AG04450 (cell line): ENCODE data around the gene SYNE2. TPM values are rescaled to one million over a fixed set of nuclear protein-coding genes. Genes with fewer than 3 reads are reported as not detected.

ENCODE experiments used
- CTCF ChIA-PET: fragments of 300-600, 350-600 bp; formaldehyde crosslinking; extraction: SDS; loops from one replicate; lab custom pipeline; 2022; ENCODE audit warnings: antibody characterized with exemption, inconsistent platforms; lab: Charles Lee
- POLR2A ChIA-PET: fragments of 350-600 bp; formaldehyde crosslinking; extraction: SDS; loops from one replicate; lab custom pipeline; 2021; ENCODE audit warnings: antibody characterized with exemption, inconsistent platforms; lab: Yijun Ruan, JAX
- DNase-seq: peaks from one replicate; pipeline ENCODE4 v3.0.0-alpha.2; 2011; ENCODE audit warnings: low read depth, low spot score
- H3K27ac ChIP-seq: one replicate; pipeline ENCODE4 v1.5.1; 2012; ENCODE audit warnings: low read depth, low read length, control low read depth
- H3K27me3 ChIP-seq: one replicate; pipeline ENCODE4 v1.6.0; 2012; ENCODE audit warnings: low read length; ENCODE audit not compliant: control insufficient read depth, insufficient read depth
- H3K4me3 ChIP-seq: 2 replicates; pipeline ENCODE4 v1.5.1; 2011; ENCODE audit warnings: mild to moderate bottlenecking, low read depth, low read length, control low read depth
- H3K9me3 ChIP-seq: 2 replicates; pipeline ENCODE4 v1.5.1; 2012; ENCODE audit warnings: low read length; ENCODE audit not compliant: control insufficient read depth, insufficient read depth
- polyA plus RNA-seq: library from polyadenylated mRNA; depleted of rRNA; stranded (reverse); fragments of >200 nt; gene quantifications from 2 replicates; pipeline ENCODE4 v1.2.3, GENCODE V29; 2011
- TF ChIP-seq, protein P1 (sequence below): IDR thresholded peaks from 2 replicates; pipeline ENCODE4 v1.5.1; 2011; ENCODE audit warnings: low read depth, low read length, control low read depth, inconsistent platforms

SYNE2 gene
- polyA plus RNA-seq, 1 experiment: 6.1 TPM

DNA sequence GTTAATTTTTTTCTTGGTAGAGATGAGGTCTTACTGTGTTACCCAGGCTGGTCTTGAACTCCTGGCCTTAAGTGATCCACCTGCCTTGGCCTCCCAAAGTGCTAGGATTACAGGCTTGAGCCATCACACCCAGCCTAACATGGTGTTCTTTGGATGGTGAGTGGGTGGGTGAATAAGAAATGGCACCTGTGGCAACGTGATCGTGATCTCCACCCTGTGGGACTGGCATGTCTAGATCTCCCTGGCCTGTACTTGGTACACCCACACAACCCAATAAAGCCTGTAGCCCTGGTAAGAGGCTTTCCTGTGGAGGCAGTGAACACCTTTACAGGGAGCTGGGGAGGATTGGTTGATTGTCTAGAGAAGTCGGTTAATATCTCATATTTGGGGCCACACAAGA is 25.2 kb downstream of the SYNE2 start:
- Histone ChIP-seq H3K27me3 (no peaks in the 10 kb centered on the region), H3K9me3 (no peaks in the 10 kb centered on the region), H3K27ac (no peak overlapping the region), H3K4me3 (no peak overlapping the region)
- ChIA-PET CTCF (no interaction called here), POLR2A (no interaction called here)
- DNase-seq: no peak
- TF ChIP-seq, protein P1, sequence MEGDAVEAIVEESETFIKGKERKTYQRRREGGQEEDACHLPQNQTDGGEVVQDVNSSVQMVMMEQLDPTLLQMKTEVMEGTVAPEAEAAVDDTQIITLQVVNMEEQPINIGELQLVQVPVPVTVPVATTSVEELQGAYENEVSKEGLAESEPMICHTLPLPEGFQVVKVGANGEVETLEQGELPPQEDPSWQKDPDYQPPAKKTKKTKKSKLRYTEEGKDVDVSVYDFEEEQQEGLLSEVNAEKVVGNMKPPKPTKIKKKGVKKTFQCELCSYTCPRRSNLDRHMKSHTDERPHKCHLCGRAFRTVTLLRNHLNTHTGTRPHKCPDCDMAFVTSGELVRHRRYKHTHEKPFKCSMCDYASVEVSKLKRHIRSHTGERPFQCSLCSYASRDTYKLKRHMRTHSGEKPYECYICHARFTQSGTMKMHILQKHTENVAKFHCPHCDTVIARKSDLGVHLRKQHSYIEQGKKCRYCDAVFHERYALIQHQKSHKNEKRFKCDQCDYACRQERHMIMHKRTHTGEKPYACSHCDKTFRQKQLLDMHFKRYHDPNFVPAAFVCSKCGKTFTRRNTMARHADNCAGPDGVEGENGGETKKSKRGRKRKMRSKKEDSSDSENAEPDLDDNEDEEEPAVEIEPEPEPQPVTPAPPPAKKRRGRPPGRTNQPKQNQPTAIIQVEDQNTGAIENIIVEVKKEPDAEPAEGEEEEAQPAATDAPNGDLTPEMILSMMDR: no peak

DNA sequence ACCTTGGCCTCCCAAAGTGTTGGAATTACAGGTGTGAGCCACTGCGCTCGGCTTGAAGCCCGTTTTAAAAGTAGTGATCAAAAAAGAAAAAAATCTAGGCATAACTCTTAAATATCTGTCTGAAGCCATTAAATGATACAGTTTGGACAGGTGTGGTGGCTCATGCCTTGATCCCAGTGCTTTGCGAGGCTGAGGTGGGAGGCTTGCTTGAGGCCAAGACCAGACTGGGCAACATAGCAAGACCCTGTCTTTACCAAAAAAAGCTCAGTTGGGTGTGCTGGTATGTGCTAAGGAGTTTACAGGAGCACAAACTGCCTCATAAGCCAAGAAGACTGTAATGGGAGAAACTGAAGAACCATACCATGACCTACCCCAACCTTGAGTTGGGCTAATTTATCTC is 26.0 kb downstream of the SYNE2 start:
- ChIA-PET CTCF (no interaction called here), POLR2A (no interaction called here)
- Histone ChIP-seq H3K9me3 (no peaks in the 10 kb centered on the region), H3K27me3 (no peaks in the 10 kb centered on the region), H3K4me3 (no peak overlapping the region), H3K27ac (no peak overlapping the region)
- no peak for DNase-seq
- TF ChIP-seq, protein P1: no peak

DNA sequence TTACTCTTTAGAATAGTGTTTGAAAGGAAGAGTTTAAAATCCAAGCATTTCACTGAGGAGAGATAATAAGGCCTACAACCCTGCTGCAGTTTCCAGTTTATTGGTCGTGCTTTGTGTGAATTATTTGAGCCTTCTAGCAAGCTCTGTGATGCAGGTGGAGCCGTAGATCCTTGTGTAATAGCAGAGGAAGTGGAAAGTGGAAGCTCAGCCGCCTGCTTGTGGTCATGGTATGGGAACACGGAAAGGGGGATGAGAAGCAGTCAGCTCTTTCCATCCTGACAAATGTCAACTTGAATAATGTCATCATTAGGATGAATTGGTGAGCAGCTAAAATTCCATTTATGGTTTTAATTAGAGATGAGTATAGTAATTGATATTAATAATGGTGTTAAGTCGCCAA is 29.1 kb downstream of the SYNE2 start:
- Histone ChIP-seq H3K4me3 (no peak overlapping the region), H3K9me3 (no peaks in the 10 kb centered on the region), H3K27ac (no peak overlapping the region), H3K27me3 (no peaks in the 10 kb centered on the region)
- DNase-seq: no peak
- TF ChIP-seq, protein P1: no peak
- ChIA-PET CTCF (no interaction called here), POLR2A (no interaction called here)

DNA sequence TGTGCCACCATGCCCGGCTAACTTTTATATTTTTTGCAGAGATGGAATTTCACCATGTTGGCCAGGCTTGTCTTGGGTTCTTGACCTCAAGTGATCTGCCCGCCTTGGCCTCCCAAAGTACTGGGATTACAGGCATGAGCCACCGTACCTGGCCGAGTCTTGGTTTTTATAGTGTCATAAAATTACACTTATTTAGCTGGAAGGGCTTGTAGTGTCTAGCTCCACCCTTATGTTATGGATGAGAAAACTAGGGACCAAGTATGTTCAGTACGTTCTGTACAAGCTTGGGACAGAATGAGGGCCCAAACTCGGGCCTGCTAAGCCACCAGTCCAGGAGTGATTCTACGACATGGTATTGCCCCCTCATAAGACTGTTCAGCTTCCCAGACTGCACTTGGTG is 35.1 kb downstream of the SYNE2 start:
- Histone ChIP-seq H3K27ac (no peak overlapping the region), H3K27me3 (no peaks in the 10 kb centered on the region), H3K9me3 (no peaks in the 10 kb centered on the region), H3K4me3 (no peak overlapping the region)
- CTCF ChIA-PET: no interaction called here
- DNase-seq: no peak
- POLR2A ChIA-PET: interaction anchor here (0.7 kb wide), 1 partner anchor 9 kb away, joined by 3 read pairs; no protein-coding TSS in a partner anchor
- TF ChIP-seq, protein P1: no peak

DNA sequence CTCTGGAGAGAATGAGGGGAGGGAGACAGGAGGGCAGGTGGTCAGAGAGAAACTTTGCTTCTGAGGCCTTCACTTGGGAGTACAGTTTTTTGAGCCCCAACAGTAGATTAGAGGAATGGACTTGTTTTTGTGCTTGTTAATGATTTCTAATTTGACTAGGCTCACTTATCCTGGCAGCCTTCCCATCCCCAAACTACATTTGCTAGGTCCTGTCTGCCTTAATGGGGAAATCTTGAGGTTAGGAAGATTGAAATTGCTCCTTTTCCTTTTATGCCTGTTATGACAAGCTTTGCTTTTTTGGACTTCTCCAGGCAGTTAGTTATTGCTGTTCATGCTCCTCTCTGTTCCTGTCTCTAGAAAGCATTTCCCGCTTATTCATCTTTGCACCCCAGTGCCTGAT is 37.7 kb downstream of the SYNE2 start:
- TF ChIP-seq, protein P1: no peak
- no peak overlapping the region for H3K27ac ChIP-seq
- no peaks in the 10 kb centered on the region for H3K9me3 ChIP-seq
- DNase-seq: no peak
- ChIA-PET CTCF (no interaction called here), POLR2A (no interaction called here)
- H3K27me3 ChIP-seq: no peaks in the 10 kb centered on the region
- H3K4me3 ChIP-seq: no peak overlapping the region
